Ramos (cell line): ENCODE data around the gene TAAR1.
"Not testable (repeated sequence)": the region's sequence is repeated elsewhere in the genome, so short reads cannot be mapped to it uniquely, and the experiment has no call there.

Experiments
- in situ Hi-C: fragments of 300-500 bp; cut with MboI; formaldehyde crosslinking; loops from one replicate; pipeline ENCODE4 v1.14.3; 2022; ENCODE audit warnings: low sequenced_read_pairs; ENCODE audit not compliant: unreplicated experiment

Gene TAAR1

GRCh38 chr6:132664309-132665034 is 5.5 kb upstream of the TAAR1 start:
- in situ Hi-C loops, result no loop called here

- in situ Hi-C loops, result no loop called here
Observed at GRCh38 chr6:132663661-132664060, 4.7 kb upstream of the TAAR1 start.

- in situ Hi-C loops, result no loop called here
Observed at GRCh38 chr6:132661906-132662305, 2.9 kb upstream of the TAAR1 start.

- in situ Hi-C loops, result no loop called here
Observed at GRCh38 chr6:132651062-132651461, 7.9 kb downstream of the TAAR1 start.

GRCh38 chr6:132650429-132650828 is 8.6 kb downstream of the TAAR1 start:
- in situ Hi-C loops, result no loop called here

GRCh38 chr6:132648828-132649227 is 10.2 kb downstream of the TAAR1 start:
- in situ Hi-C loops, result no loop called here

GRCh38 chr6:132648356-132648755 is 10.6 kb downstream of the TAAR1 start:
- in situ Hi-C loops, result no loop called here

- in situ Hi-C loops, result no loop called here
Observed at GRCh38 chr6:132643547-132643946, 15.4 kb downstream of the TAAR1 start.

- in situ Hi-C loops, result not testable (repeated sequence)
Observed at GRCh38 chr6:132637135-132637534, 21.8 kb downstream of the TAAR1 start.

GRCh38 chr6:132635906-132636305 is 23.1 kb downstream of the TAAR1 start:
- in situ Hi-C loops, result not testable (repeated sequence)

- in situ Hi-C loops, result not testable (repeated sequence)
Observed at GRCh38 chr6:132635288-132635687, 23.7 kb downstream of the TAAR1 start.

- in situ Hi-C loops, result no loop called here
Observed at GRCh38 chr6:132634796-132635195, 24.2 kb downstream of the TAAR1 start.

GRCh38 chr6:132633362-132633761 is 25.6 kb downstream of the TAAR1 start:
- in situ Hi-C loops, result no loop called here

GRCh38 chr6:132624175-132624574 is 34.8 kb downstream of the TAAR1 start, which contains the start of gene TAAR2:
TSS of gene TAAR2 (minus strand) at chr6:132624275. CDS start at chr6:132624275, 0 bp downstream.
- in situ Hi-C loops, result no loop called here

GRCh38 chr6:132623106-132623845 is 35.7 kb downstream of the TAAR1 start:
- in situ Hi-C loops, result no loop called here

GRCh38 chr6:132616677-132617076 is 42.3 kb downstream of the TAAR1 start:
- in situ Hi-C loops, result no loop called here

- in situ Hi-C loops, result no loop called here
Observed at GRCh38 chr6:132614554-132614953, 44.4 kb downstream of the TAAR1 start.

GRCh38 chr6:132612449-132613108 is 46.4 kb downstream of the TAAR1 start:
- in situ Hi-C loops, result no loop called here

- in situ Hi-C loops, result no loop called here
Observed at GRCh38 chr6:132611616-132612015, 47.4 kb downstream of the TAAR1 start.

GRCh38 chr6:132607544-132608233 is 51.3 kb downstream of the TAAR1 start:
- in situ Hi-C loops, result no loop called here
